DOHH2 (cell line): ENCODE results near the gene FCRL5.
A peak's percentile ranks its signal among the peaks of the same experiment; 100 is the strongest.

Source experiments
- H3F3A ChIP-seq: fragments of 200-600 bp; sonication (generic), shearing (Covaris generic); 2 replicates; pipeline ENCODE4 v1.6.0; 2016; ENCODE audit warnings: antibody characterized with exemption, mild to moderate bottlenecking; ENCODE audit not compliant: control insufficient read depth, insufficient read depth
- H3K27ac ChIP-seq: fragments of 200-600 bp; sonication (generic); 2 replicates; pipeline ENCODE4 v1.5.1; 2014; ENCODE audit warnings: low read depth, mild to moderate bottlenecking, low read length, moderate library complexity
- H3K27me3 ChIP-seq: fragments of 200-600 bp; sonication (generic); 2 replicates; pipeline ENCODE4 v1.6.1; 2014; ENCODE audit warnings: mild to moderate bottlenecking, low read length, mixed read lengths; ENCODE audit not compliant: control insufficient read depth
- H3K36me3 ChIP-seq: fragments of 200-600 bp; sonication (generic); 2 replicates; pipeline ENCODE4 v1.6.1; 2014; ENCODE audit warnings: mild to moderate bottlenecking, low read length, moderate library complexity, mixed read lengths; ENCODE audit not compliant: control insufficient read depth
- H3K4me1 ChIP-seq: fragments of 200-600 bp; sonication (generic); 2 replicates; pipeline ENCODE4 v1.6.1; 2014; ENCODE audit warnings: mild to moderate bottlenecking, low read length, mixed read lengths; ENCODE audit not compliant: control insufficient read depth
- H3K4me2 ChIP-seq: fragments of 200-600 bp; sonication (generic); 2 replicates; pipeline ENCODE4 v1.6.0; 2014; ENCODE audit warnings: mild to moderate bottlenecking, low read length, moderate library complexity
- H3K4me3 ChIP-seq: fragments of 200-600 bp; sonication (generic); 2 replicates; pipeline ENCODE4 v1.5.1; 2014; ENCODE audit warnings: mild to moderate bottlenecking, low read length, mixed read lengths
- H3K79me2 ChIP-seq: fragments of 200-600 bp; sonication (generic); 2 replicates; pipeline ENCODE4 v1.6.1; 2014; ENCODE audit warnings: mild to moderate bottlenecking, low read length, mixed read lengths; ENCODE audit not compliant: control insufficient read depth
- H3K9me2 ChIP-seq: fragments of 200-600 bp; sonication (generic); replicated peaks from 2 replicates; pipeline ENCODE4 v1.6.1; 2014; ENCODE audit warnings: mild to moderate bottlenecking, low read length, mixed read lengths; ENCODE audit not compliant: control insufficient read depth
- H3K9me3 ChIP-seq: fragments of 200-600 bp; sonication (generic); 2 replicates; pipeline ENCODE4 v1.6.1; 2014; ENCODE audit warnings: antibody characterized with exemption, low read length, mixed read lengths; ENCODE audit not compliant: control insufficient read depth, insufficient read depth
- H4K20me1 ChIP-seq: fragments of 200-600 bp; sonication (generic); 2 replicates; pipeline ENCODE4 v1.6.0; 2014; ENCODE audit warnings: low read depth, mild to moderate bottlenecking, antibody characterized with exemption, low read length, moderate library complexity; ENCODE audit not compliant: control insufficient read depth, insufficient read depth
- CTCF ChIP-seq: fragments of 200-600 bp; sonication (generic); IDR thresholded peaks from one replicate; pipeline ENCODE4 v1.5.1; 2014; ENCODE audit warnings: antibody characterized with exemption, mild to moderate bottlenecking, low read depth, low read length; ENCODE audit not compliant: poor library complexity, severe bottlenecking
- EZH2phosphoT487 ChIP-seq: fragments of 200-600 bp; sonication (generic); IDR thresholded peaks from 2 replicates; pipeline ENCODE4 v1.6.1; 2017; ENCODE audit warnings: borderline replicate concordance, mild to moderate bottlenecking, antibody characterized with exemption, low read length, moderate library complexity, mixed read lengths

Gene FCRL5

GRCh38 chr1:157512036-157512969 lies 40.0 kb downstream of the FCRL5 start:
- H3K27me3 ChIP-seq: no peaks in the 10 kb centered on the region
- H3F3A ChIP-seq: peaks cover 27% of the 10 kb centered on the region
- peaks cover 3% of the 10 kb centered on the region; the same call in 1 of the 2 replicates for H3K79me2 ChIP-seq
- peak overlapping the region; percentile 96 for H3K4me2 ChIP-seq
- H3K27ac ChIP-seq: peak overlapping the region; percentile 98
- H3K9me2 ChIP-seq: no peaks in the 10 kb centered on the region
- H3K4me1 ChIP-seq: peaks cover 67% of the 10 kb centered on the region
- no peaks in the 10 kb centered on the region for H3K9me3 ChIP-seq
- no peaks in the 10 kb centered on the region for H4K20me1 ChIP-seq
- peaks cover 12% of the 10 kb centered on the region for H3K36me3 ChIP-seq
- peak overlapping the region; percentile 68 for H3K4me3 ChIP-seq
- no peak for TF ChIP-seq EZH2phosphoT487
- no peak for TF ChIP-seq CTCF

- TF ChIP-seq EZH2phosphoT487 (no peak), CTCF (no peak)
- Histone ChIP-seq H3K4me1 (peaks cover 93% of the 10 kb centered on the region), H3K27me3 (no peaks in the 10 kb centered on the region), H3F3A (peaks cover 27% of the 10 kb centered on the region), H3K4me3 (peak overlapping the region; percentile 68), H3K27ac (peak overlapping the region; percentile 98), H3K79me2 (peaks cover 3% of the 10 kb centered on the region; the same call in 1 of the 2 replicates), H4K20me1 (no peaks in the 10 kb centered on the region), H3K4me2 (peak overlapping the region; percentile 96), H3K9me2 (no peaks in the 10 kb centered on the region), H3K9me3 (no peaks in the 10 kb centered on the region), H3K36me3 (peaks cover 12% of the 10 kb centered on the region)
Observed at GRCh38 chr1:157509546-157510232, 42.6 kb downstream of the FCRL5 start.

GRCh38 chr1:157505481-157506272 lies 46.6 kb downstream of the FCRL5 start:
- no peak overlapping the region for H3K27ac ChIP-seq
- peaks cover 3% of the 10 kb centered on the region; the same call in 1 of the 2 replicates for H3K79me2 ChIP-seq
- H3K4me3 ChIP-seq: 0 out of 2 replicates have a peak overlapping the region, but pooled peaks have one; percentile 25
- H3F3A ChIP-seq: peaks cover 3% of the 10 kb centered on the region; the same call in 1 of the 2 replicates
- no peaks in the 10 kb centered on the region for H3K27me3 ChIP-seq
- TF ChIP-seq CTCF (peak; percentile 90), EZH2phosphoT487 (no peak)
- H3K36me3 ChIP-seq: peaks cover 4% of the 10 kb centered on the region
- H3K4me1 ChIP-seq: peaks cover 55% of the 10 kb centered on the region
- no peaks in the 10 kb centered on the region for H4K20me1 ChIP-seq
- H3K9me3 ChIP-seq: no peaks in the 10 kb centered on the region
- H3K9me2 ChIP-seq: no peaks in the 10 kb centered on the region
- H3K4me2 ChIP-seq: peak overlapping the region; percentile 43
